SK-N-MC (cell line): Measurements from ENCODE around the gene FAM98C.

Source experiments
- EZH2 ChIP-seq: fragments of 200-600 bp; sonication (generic); IDR thresholded peaks from one replicate; pipeline ENCODE4 v1.6.1; 2017; ENCODE audit warnings: antibody characterized with exemption
- FOXP2 ChIP-seq: optimal IDR thresholded peaks from 2 replicates; pipeline ENCODE3; 2011; ENCODE audit warnings: mild to moderate bottlenecking, moderate library complexity; ENCODE audit not compliant: insufficient read depth; ENCODE audit errors: extremely low read length, control extremely low read depth
- POLR2AphosphoS5 ChIP-seq: IDR thresholded peaks from 2 replicates; pipeline ENCODE4 v1.6.1; 2012; ENCODE audit warnings: mild to moderate bottlenecking, low read depth, low read length, borderline replicate concordance

- TF ChIP-seq EZH2 = no peak
- no peak for TF ChIP-seq POLR2AphosphoS5
- no peak for TF ChIP-seq FOXP2
Measured at GRCh38 chr19:38433268-38433733, 30.4 kb downstream of the FAM98C start, which contains the start of gene RYR1.
